WI38 (cell line): ENCODE data around the gene UQCRH.
"Not testable (repeated sequence)": the region's sequence is repeated elsewhere in the genome, so short reads cannot be mapped to it uniquely, and the experiment has no call there.

Experiments used
- H3K4me3 ChIP-seq: 2 replicates; pipeline ENCODE4 v1.5.1; 2011; ENCODE audit warnings: low read depth, mild to moderate bottlenecking, control low read depth, low read length
- CTCF ChIP-seq: IDR thresholded peaks from 2 replicates; pipeline ENCODE4 v1.5.1; 2012; ENCODE audit warnings: low read depth, mild to moderate bottlenecking, control low read depth, low read length

Gene UQCRH

GRCh38 chr1:46343351-46343695 is 39.8 kb downstream of the UQCRH start:
- TF ChIP-seq CTCF: no peak
- H3K4me3 ChIP-seq: no peak overlapping the region

GRCh38 chr1:46343705-46344104 is 40.2 kb downstream of the UQCRH start:
- no peak overlapping the region for H3K4me3 ChIP-seq
- TF ChIP-seq CTCF: no peak

- no peak for TF ChIP-seq CTCF
- no peak overlapping the region for H3K4me3 ChIP-seq
These were observed 41.0 kb downstream of the UQCRH start for GRCh38 chr1:46344481-46344880.

- H3K4me3 ChIP-seq: no peak overlapping the region
- no peak for TF ChIP-seq CTCF
These were observed 41.8 kb downstream of the UQCRH start for GRCh38 chr1:46345281-46345680.

- no peak overlapping the region for H3K4me3 ChIP-seq
- TF ChIP-seq CTCF: no peak
These were observed 48.9 kb downstream of the UQCRH start for GRCh38 chr1:46352363-46352762.

GRCh38 chr1:46355920-46356319 is 52.4 kb downstream of the UQCRH start:
- H3K4me3 ChIP-seq: not testable (repeated sequence)

- no peak for TF ChIP-seq CTCF
- H3K4me3 ChIP-seq: no peak overlapping the region
These were observed 58.7 kb downstream of the UQCRH start for GRCh38 chr1:46362158-46362557.

- no peak overlapping the region for H3K4me3 ChIP-seq
- TF ChIP-seq CTCF: no peak
These were observed 59.6 kb downstream of the UQCRH start for GRCh38 chr1:46363121-46363520.
